PC-3 (cell line): ENCODE measurements around the gene MED6. TPM values are rescaled to one million over a fixed set of nuclear protein-coding genes. Genes with fewer than 3 reads are reported as not detected.

Source experiments
- ATAC-seq: fragments of 200-7000 bp; cut with Tn5 transposase; 2 replicates; pipeline ENCODE4 v1.9.1; 2020; ENCODE audit warnings: mild to moderate bottlenecking, moderate library complexity
- BruUV-seq: library from RNA; stranded (reverse); fragments of 400-500 nt; replicated peaks from 2 replicates; lab custom pipeline; 2021; lab: Mats Ljungman, UMichigan
- CTCF ChIA-PET: fragments of 300-600 bp; sonication (Branson Sonifier 250); formaldehyde crosslinking; loops from one replicate; lab custom pipeline; 2022; ENCODE audit warnings: antibody characterized with exemption; lab: Charles Lee
- POLR2A ChIA-PET: fragments of 300-600 bp; sonication (Branson Sonifier 250); formaldehyde crosslinking; loops from one replicate; lab custom pipeline; 2022; ENCODE audit warnings: antibody characterized with exemption; ENCODE audit not compliant: unreplicated experiment; lab: Charles Lee
- DNase-seq: peaks from one replicate; pipeline ENCODE4 v3.0.0-alpha.2; 2015
- H2AFZ ChIP-seq: fragments of 300-600 bp; sonication (generic); 2 replicates; pipeline ENCODE4 v1.6.0; 2016; ENCODE audit warnings: antibody characterized with exemption, low read length
- H3F3A ChIP-seq: fragments of 300-600 bp; sonication (generic); one replicate; pipeline ENCODE4 v1.6.0; 2017; ENCODE audit warnings: antibody characterized with exemption, low read length, control low read depth, mild to moderate bottlenecking; ENCODE audit not compliant: unreplicated experiment
- H3K27ac ChIP-seq: fragments of 300-600 bp; sonication (generic); 2 replicates; pipeline ENCODE4 v1.5.1; 2016; ENCODE audit warnings: mild to moderate bottlenecking, low read length
- H3K27me3 ChIP-seq: fragments of 300-600 bp; sonication (generic); 2 replicates; pipeline ENCODE4 v1.6.1; 2016; ENCODE audit warnings: low read length, mixed read lengths
- H3K36me3 ChIP-seq: fragments of 300-600 bp; sonication (generic); 2 replicates; pipeline ENCODE4 v1.6.1; 2016; ENCODE audit warnings: low read depth, mixed run types, low read length, mixed read lengths
- H3K4me1 ChIP-seq: fragments of 300-600 bp; sonication (generic); 2 replicates; pipeline ENCODE4 v1.5.1; 2016; ENCODE audit warnings: low read length; ENCODE audit not compliant: insufficient read depth
- H3K4me2 ChIP-seq: fragments of 300-600 bp; sonication (generic); 2 replicates; pipeline ENCODE4 v1.6.0; 2016; ENCODE audit warnings: low read length
- H3K4me3 ChIP-seq: fragments of 300-600 bp; sonication (generic); 2 replicates; pipeline ENCODE4 v1.5.1; 2016; ENCODE audit warnings: mild to moderate bottlenecking, low read length, mixed read lengths
- H3K79me2 ChIP-seq: fragments of 300-600 bp; sonication (generic); 2 replicates; pipeline ENCODE4 v1.6.1; 2017; ENCODE audit warnings: low read length, mixed read lengths
- H3K9ac ChIP-seq: fragments of 300-600 bp; sonication (generic); 2 replicates; pipeline ENCODE4 v1.6.0; 2016; ENCODE audit warnings: mild to moderate bottlenecking, low read length
- H3K9me2 ChIP-seq: fragments of 300-600 bp; sonication (generic); replicated peaks from 2 replicates; pipeline ENCODE4 v1.6.1; 2016; ENCODE audit warnings: mixed run types, low read length, mixed read lengths
- H3K9me3 ChIP-seq: fragments of 300-600 bp; sonication (generic); 2 replicates; pipeline ENCODE4 v1.6.1; 2016; ENCODE audit warnings: low read length, mixed read lengths
- H4K20me1 ChIP-seq: fragments of 300-600 bp; sonication (generic); 2 replicates; pipeline ENCODE4 v1.6.1; 2016; ENCODE audit warnings: low read length, mixed read lengths
- EZH2 ChIP-seq: fragments of 300-600 bp; sonication (generic); IDR thresholded peaks from one replicate; pipeline ENCODE4 v1.6.1; 2017; ENCODE audit warnings: antibody characterized with exemption, mild to moderate bottlenecking, low read length; ENCODE audit not compliant: unreplicated experiment
- EZH2phosphoT487 ChIP-seq: fragments of 300-600 bp; sonication (generic); IDR thresholded peaks from 2 replicates; pipeline ENCODE4 v1.6.1; 2018; ENCODE audit warnings: mild to moderate bottlenecking, antibody characterized with exemption, low read length, borderline replicate concordance
- intact Hi-C: fragments of 100-400 bp; cut with micrococcal nuclease; formaldehyde crosslinking; loops from 2 replicates; pipeline ENCODE4 v1.9.0; 2023
- total RNA-seq: library from RNA; depleted of rRNA; stranded (reverse); fragments of >200 nt; gene quantifications from 2 replicates; pipeline ENCODE4 v1.2.3, GENCODE V29; 2014; rRNA removed
- TF ChIP-seq, protein P1 (sequence below): fragments of 300-600 bp; sonication (generic); conservative IDR thresholded peaks from 2 replicates; pipeline ENCODE4 v1.5.1; 2017; ENCODE audit warnings: antibody characterized with exemption, low read depth, mild to moderate bottlenecking, low read length

MED6 gene
- total RNA-seq, 1 experiment from 2014 or later: 37.8 TPM

DNA sequence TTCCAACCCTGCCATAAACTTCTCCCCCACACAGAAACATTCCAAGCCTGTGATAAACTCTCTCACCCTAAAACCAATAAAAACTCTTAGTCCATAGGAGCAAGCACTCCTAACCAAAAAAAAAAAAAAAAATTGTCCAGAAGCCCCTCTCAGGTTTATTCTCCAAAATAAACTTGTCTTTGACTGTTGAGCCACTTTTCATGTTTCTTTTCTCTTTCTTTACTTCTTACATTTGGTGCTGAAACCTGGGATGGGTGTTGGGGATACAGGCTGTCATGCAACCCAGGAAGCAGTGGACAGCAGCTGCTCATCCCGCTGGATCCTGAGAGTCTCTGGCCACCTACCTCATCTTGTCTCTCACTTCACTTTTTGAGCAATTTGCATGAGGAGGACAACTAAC lies 63.6 kb downstream of the MED6 start:
- intact Hi-C loops: no loop called here
- H3F3A ChIP-seq: no peaks in the 10 kb centered on the region
- no peaks in the 10 kb centered on the region for H3K9me2 ChIP-seq
- no peaks in the 10 kb centered on the region for H3K27me3 ChIP-seq
- no peak overlapping the region for H2AFZ ChIP-seq
- DNase-seq: no peak
- no peak for ATAC-seq
- no peak overlapping the region for H3K4me2 ChIP-seq
- BruUV-seq: no TSS peak
- H3K9ac ChIP-seq: no peak overlapping the region
- H3K4me3 ChIP-seq: no peak overlapping the region
- H3K36me3 ChIP-seq: no peaks in the 10 kb centered on the region
- H3K9me3 ChIP-seq: no peaks in the 10 kb centered on the region
- ChIA-PET POLR2A (interaction anchor here (0.6 kb wide), 1 partner anchor 281 kb away, joined by 30 read pairs; no protein-coding TSS in a partner anchor), CTCF (no interaction called here)
- TF ChIP-seq, protein P1, sequence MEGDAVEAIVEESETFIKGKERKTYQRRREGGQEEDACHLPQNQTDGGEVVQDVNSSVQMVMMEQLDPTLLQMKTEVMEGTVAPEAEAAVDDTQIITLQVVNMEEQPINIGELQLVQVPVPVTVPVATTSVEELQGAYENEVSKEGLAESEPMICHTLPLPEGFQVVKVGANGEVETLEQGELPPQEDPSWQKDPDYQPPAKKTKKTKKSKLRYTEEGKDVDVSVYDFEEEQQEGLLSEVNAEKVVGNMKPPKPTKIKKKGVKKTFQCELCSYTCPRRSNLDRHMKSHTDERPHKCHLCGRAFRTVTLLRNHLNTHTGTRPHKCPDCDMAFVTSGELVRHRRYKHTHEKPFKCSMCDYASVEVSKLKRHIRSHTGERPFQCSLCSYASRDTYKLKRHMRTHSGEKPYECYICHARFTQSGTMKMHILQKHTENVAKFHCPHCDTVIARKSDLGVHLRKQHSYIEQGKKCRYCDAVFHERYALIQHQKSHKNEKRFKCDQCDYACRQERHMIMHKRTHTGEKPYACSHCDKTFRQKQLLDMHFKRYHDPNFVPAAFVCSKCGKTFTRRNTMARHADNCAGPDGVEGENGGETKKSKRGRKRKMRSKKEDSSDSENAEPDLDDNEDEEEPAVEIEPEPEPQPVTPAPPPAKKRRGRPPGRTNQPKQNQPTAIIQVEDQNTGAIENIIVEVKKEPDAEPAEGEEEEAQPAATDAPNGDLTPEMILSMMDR: no peak
- TF ChIP-seq EZH2phosphoT487 (no peak), EZH2 (no peak)
- H3K79me2 ChIP-seq: no peaks in the 10 kb centered on the region
- H3K4me1 ChIP-seq: no peaks in the 10 kb centered on the region
- no peaks in the 10 kb centered on the region for H4K20me1 ChIP-seq
- H3K27ac ChIP-seq: no peak overlapping the region

DNA sequence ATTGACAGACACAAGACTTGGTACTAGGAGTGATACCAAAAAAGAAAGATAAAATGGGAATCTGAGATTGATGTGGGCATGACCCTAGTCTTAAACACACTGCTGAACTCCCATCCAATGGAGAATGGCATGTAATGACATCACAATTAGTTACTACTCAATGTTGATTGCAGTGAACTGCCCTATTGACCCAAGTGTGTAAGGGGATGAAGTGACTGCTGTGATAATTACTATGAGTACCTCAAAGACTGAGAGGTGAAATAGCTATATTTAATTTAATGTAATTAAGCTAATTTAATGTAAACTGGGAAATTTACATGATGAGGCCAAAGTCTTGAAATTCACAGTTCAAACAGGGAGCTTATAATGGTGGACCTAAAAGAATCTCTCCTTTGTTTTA lies 65.6 kb downstream of the MED6 start, which contains the start of gene ADAM20:
Gene ADAM20, minus strand, starts transcription at position 101 of the 400 bp plus-strand sequence. CDS start 10,247 bp downstream, outside the sequence.
- ChIA-PET POLR2A (no interaction called here), CTCF (no interaction called here)
- Histone ChIP-seq H3K27ac (no peak within 1 kb of the TSS), H3K4me2 (no peak within 1 kb of the TSS), H3K9me3 (no peaks in the 10 kb centered on the region), H3F3A (no peaks in the 10 kb centered on the region), H2AFZ (no peak within 1 kb of the TSS), H4K20me1 (no peaks in the 10 kb centered on the region), H3K79me2 (no peaks in the 10 kb centered on the region), H3K36me3 (no peaks in the 10 kb centered on the region), H3K9me2 (no peaks in the 10 kb centered on the region), H3K9ac (no peak within 1 kb of the TSS), H3K27me3 (no peaks in the 10 kb centered on the region), H3K4me1 (peaks cover 5% of the 10 kb centered on the region), H3K4me3 (no peak within 1 kb of the TSS)
- BruUV-seq: no TSS peak
- intact Hi-C loops: no loop called here
- DNase-seq (no peak), ATAC-seq (no peak)
- no peak for TF ChIP-seq EZH2phosphoT487
- TF ChIP-seq, protein P1: no peak
- no peak for TF ChIP-seq EZH2

Other genes starting within 250 kb of the MED6 start
- gene COX16, start 241.0 kb downstream of the MED6 start, total RNA-seq: 54.1 and 60.1 TPM in 2 replicates
- 13.1 and 16.4 TPM in 2 replicates for gene SYNJ2BP, start 183.6 kb downstream of the MED6 start, total RNA-seq
- gene ADAM21, start 148.5 kb downstream of the MED6 start, total RNA-seq: 0.29 and 0.80 TPM in 2 replicates
- gene ADAM20, start 65.7 kb downstream of the MED6 start, total RNA-seq: 0.17 and 0.26 TPM in 2 replicates
- 3.6 and 4.1 TPM in 2 replicates for gene TTC9, start 41.3 kb upstream of the MED6 start, total RNA-seq
- gene MAP3K9, start 208.9 kb upstream of the MED6 start, total RNA-seq: 13.4 and 14.3 TPM in 2 replicates